K562 (cell line): Measurements from ENCODE around the gene FGF23.

Experiments
- HDAC1 ChIP-seq, 2 experiments: fragments of 450-650 bp; IDR thresholded peaks; 2 replicates each; pipeline ENCODE4 v1.6.1; 2016 to 2017; ENCODE audit warnings: inconsistent platforms in 1 of 2, mild to moderate bottlenecking in 1 of 2, moderate library complexity in 1 of 2
- HMG20B ChIP-seq: fragments of 250-450 bp; sonication (Bioruptor Pico); IDR thresholded peaks from 2 replicates; pipeline ENCODE4 v1.5.0; 2021; ENCODE audit warnings: mild to moderate bottlenecking
- SRSF1 ChIP-seq: fragments of 200-400 bp; formaldehyde crosslinking; IDR thresholded peaks from 2 replicates; pipeline ENCODE4 v1.6.1; 2017; ENCODE audit warnings: mild to moderate bottlenecking, low read depth, low read length, moderate library complexity

DNA sequence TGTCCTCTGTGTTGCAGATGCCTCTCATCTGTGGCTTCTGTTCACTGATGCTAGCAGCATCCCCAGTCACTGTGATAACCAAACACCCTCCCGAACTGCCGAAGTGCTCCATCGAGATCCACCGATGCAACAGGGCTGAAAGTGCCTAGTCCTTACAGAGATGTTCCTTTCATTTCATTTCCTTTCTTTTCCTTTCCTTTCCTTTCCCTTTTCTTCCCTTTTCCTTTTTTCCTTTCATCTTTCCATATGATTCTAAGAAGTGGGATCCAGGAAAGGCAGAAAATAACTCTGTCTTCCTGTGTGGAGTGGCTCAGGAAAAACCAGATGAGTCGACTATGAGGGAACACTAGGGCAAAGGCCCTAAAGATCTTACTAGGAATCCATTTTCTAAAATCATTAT is 39.4 kb upstream of the FGF23 start:
- TF ChIP-seq HMG20B (CRISPR knock-in tag): no peak
- no peak for TF ChIP-seq HDAC1 (IDR thresholded peaks at IDR 0.05)
- TF ChIP-seq SRSF1: no peak
